ENCODE measurements around the gene ENTREP3. TPM values are rescaled to one million over a fixed set of nuclear protein-coding genes. Genes with fewer than 3 reads are reported as not detected.

ENTREP3 gene
- total RNA-seq, 4 donors from 2014 or later = 5.3 to 28.2 (median 11.7) TPM

DNA sequence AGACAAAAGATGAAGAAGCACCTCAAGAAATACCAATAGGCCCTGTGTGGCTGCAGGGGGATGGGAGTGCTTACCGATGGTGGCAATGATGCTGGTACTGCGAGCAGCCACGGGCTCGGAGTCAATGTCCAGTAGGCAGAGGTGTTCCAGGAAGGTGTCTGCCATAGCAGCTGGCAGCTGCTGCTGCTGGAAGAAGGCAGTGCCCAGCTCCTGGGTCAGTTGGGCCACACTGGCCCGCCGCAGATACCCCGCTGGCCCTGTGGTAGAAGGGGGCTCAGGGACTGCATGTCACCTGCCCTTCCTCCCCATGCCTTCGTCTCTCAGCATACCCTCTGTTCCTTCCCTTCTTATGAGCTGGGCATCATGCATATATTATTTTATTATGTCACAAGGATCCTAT, 44.7 kb upstream of the ENTREP3 start:
- TF ChIP-seq CTCF (IDR thresholded peaks at IDR 0.05) = no peak
- TF ChIP-seq POLR2A (IDR thresholded peaks at IDR 0.05) = no peak
- peaks cover 5 to 9% of the 10 kb centered on the region in 2 donors for H3K27me3 ChIP-seq
- H3K27ac ChIP-seq = no peak overlapping the region
- intact Hi-C loops (cut with DNase I; ENCODE audit: low total_unique reads) = no loop called here
- no peak for DNase-seq
- no peaks in the 10 kb centered on the region for H3K9me3 ChIP-seq
- H3K4me3 ChIP-seq = no peak overlapping the region
- H3K4me1 ChIP-seq = no peaks in the 10 kb centered on the region
- H3K36me3 ChIP-seq = no peaks in the 10 kb centered on the region

GRCh38 chr1:155297384-155297783, 42.1 kb upstream of the ENTREP3 start:
- Histone ChIP-seq H3K36me3 (no peaks in the 10 kb centered on the region), H3K4me3 (no peak overlapping the region), H3K4me1 (no peaks in the 10 kb centered on the region), H3K27ac (no peak overlapping the region), H3K9me3 (no peaks in the 10 kb centered on the region), H3K27me3 (peaks cover 5 to 9% of the 10 kb centered on the region in 2 donors)
- intact Hi-C loops (cut with DNase I; ENCODE audit: low total_unique reads) = no loop called here
- DNase-seq = no peak
- TF ChIP-seq CTCF (IDR thresholded peaks at IDR 0.05) = no peak
- no peak for TF ChIP-seq POLR2A (IDR thresholded peaks at IDR 0.05)

GRCh38 chr1:155296661-155297060, 41.4 kb upstream of the ENTREP3 start:
- no peak for DNase-seq
- intact Hi-C loops (cut with DNase I; ENCODE audit: low total_unique reads) = no loop called here
- Histone ChIP-seq H3K36me3 (no peaks in the 10 kb centered on the region), H3K4me1 (no peaks in the 10 kb centered on the region), H3K9me3 (no peaks in the 10 kb centered on the region), H3K27me3 (peaks cover 5 to 9% of the 10 kb centered on the region in 2 donors), H3K4me3 (no peak overlapping the region), H3K27ac (no peak overlapping the region)
- no peak for TF ChIP-seq CTCF (IDR thresholded peaks at IDR 0.05)
- no peak for TF ChIP-seq POLR2A (IDR thresholded peaks at IDR 0.05)

- no peak overlapping the region for H3K27ac ChIP-seq
- intact Hi-C loops (cut with DNase I; ENCODE audit: low total_unique reads) = no loop called here
- no peak for DNase-seq
- TF ChIP-seq POLR2A (IDR thresholded peaks at IDR 0.05) (no peak), CTCF (IDR thresholded peaks at IDR 0.05) (no peak)
- no peaks in the 10 kb centered on the region for H3K4me1 ChIP-seq
- H3K9me3 ChIP-seq = no peaks in the 10 kb centered on the region
- H3K4me3 ChIP-seq = no peak overlapping the region
- H3K27me3 ChIP-seq = peaks cover 5 to 9% of the 10 kb centered on the region in 2 donors
- H3K36me3 ChIP-seq = no peaks in the 10 kb centered on the region
Observed at GRCh38 chr1:155295942-155296267, 40.6 kb upstream of the ENTREP3 start.

GRCh38 chr1:155295183-155295941, 40.1 kb upstream of the ENTREP3 start:
- DNase-seq = no peak
- peaks cover 5 to 9% of the 10 kb centered on the region in 2 donors for H3K27me3 ChIP-seq
- H3K4me1 ChIP-seq = no peaks in the 10 kb centered on the region
- H3K4me3 ChIP-seq = no peak overlapping the region
- intact Hi-C loops (cut with DNase I; ENCODE audit: low total_unique reads) = no loop called here
- TF ChIP-seq CTCF (IDR thresholded peaks at IDR 0.05) = no peak
- TF ChIP-seq POLR2A (IDR thresholded peaks at IDR 0.05) = no peak
- H3K36me3 ChIP-seq = no peaks in the 10 kb centered on the region
- H3K9me3 ChIP-seq = no peaks in the 10 kb centered on the region
- no peak overlapping the region for H3K27ac ChIP-seq
